HG03354 (cell line): ENCODE data around the gene FGD4.

Source experiments
- ATAC-seq: cut with Tn5 transposase; IDR thresholded peaks from one replicate; pipeline ENCODE4 v1.9.1; 2021; ENCODE audit warnings: mild to moderate bottlenecking; ENCODE audit not compliant: unreplicated experiment, poor library complexity, severe bottlenecking

Gene FGD4

DNA sequence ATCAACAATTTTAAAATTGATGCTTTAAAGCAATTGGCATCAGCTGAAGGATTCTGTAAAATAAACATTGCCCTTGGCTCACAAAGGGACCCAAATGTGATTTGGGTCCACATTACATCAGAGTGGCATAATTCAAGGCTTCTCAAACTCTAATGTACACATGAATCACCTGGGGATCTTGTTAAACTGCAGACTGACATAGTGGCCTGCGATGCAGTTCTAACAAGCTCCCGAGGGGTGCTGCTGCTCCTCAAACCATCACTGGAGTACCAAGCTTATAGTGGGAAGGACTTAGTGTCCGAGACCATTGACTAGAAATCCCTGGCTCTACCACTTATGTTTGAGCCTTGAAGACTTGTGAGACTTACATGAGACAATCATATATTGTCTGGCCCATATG, 247.9 kb downstream of the FGD4 start:
- no peak for ATAC-seq

DNA sequence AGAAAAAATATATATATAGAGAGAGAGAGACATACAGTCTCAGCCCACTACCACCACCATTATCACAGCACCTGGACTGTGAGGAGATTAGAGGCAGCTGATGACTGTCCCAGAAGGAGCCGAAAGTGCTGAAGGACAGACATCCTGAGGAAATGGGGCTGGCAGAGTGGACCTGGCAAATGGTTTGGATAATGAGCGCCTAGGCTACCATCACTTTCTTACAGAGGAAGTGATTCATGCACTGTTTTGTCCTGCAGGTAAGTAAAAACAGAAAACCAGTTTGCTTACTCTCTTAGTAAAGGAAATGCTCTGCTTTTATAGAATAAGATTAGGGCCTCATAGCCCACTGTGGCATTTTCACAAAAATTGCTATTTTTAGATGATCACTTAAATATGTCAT, 251.2 kb downstream of the FGD4 start:
- no peak for ATAC-seq

DNA sequence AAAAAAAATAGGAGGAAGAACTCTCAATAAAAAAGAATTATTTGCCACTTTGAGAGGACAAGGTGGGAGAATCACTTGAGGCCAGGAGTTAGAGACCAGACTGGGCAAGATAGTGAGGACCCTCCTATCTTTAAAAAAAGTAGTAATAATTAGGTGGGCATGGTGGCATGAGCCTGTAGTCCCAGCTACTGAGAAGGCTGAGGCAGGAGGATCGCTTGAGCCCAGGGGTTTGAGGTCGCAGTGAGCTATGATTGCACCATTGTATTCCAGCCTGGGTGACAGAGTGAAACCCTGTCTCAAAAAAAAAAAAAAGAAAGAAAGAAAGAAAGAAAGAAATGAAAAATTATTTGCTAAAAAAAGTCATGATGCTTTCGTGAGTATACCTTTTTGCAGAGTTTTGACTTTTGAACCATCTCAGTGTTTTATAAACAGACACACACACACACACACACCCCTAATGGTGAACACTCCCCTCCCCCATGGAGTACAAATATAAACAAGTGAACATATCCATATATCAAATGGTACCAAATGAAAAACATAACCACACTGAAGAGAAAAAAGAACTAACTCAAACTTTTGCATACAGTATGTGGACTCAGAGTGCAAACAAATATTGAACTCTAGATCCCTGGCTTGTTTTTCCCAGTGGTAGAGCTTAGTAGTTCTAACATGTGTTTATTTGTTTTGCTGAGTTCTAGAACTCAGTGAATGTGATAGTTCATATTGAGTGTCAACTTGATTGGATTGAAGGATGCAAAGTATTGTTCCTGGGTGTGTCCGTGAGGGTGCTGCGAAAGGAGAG, 252.0 kb downstream of the FGD4 start:
- no peak for ATAC-seq

DNA sequence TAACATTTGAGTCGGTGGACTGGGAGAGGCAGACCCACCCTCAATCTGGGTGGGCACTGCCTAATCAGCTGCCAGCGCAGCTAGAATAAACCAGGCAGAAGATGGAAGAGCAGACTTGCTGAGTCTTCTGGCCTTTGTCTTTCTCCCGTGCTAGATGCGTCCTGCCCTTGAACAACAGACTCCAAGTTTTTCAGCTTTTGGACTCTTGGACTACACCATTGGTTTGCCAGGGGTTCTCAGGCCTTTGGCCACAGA, 252.5 kb downstream of the FGD4 start:
- ATAC-seq, result no peak

DNA sequence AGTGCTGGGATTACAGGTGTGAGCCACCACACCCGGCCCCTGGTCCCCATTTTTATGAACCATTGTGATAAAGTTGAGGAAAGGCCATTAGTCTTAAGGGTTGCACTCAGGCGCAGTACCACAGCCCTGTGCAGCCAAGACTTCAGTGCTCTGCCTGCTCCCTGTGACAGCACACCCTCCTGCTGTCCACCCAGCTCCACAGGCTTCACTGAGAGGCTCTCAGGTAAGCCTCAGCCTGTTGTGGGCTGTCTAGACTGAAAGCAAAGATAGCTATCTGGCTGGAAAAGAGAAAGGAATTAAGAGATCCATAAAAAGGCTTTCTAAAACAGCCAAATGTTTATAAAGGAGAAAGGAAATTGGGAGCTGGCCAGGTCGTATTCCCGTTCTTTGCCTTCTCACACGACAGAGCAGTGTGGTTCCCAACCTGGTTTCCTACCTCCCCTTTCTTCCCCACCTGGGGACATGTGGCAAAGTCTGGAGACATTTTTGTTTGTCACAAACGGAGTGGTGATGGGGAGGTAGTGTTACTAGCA, 260.6 kb downstream of the FGD4 start:
- ATAC-seq, result no peak

DNA sequence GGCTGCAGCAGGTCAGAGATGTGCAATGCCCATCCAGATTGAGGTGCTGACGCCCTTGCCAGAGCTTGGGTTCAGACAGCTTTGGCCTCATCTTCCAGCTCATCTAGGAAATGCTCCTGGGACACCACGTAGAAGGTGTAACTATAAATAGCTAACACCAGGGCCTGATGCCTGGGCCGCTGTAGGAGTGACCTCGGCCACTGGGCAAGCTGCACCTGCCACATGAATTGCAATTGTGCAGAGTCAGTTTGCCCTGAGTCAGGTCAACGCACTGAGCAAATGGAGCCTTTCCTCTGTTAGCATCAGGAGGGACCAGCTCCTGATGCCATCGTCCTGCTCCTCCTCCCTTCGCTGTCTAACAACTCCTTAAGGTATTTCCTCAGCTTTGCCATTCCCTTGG, 262.3 kb downstream of the FGD4 start:
- ATAC-seq, result no peak

DNA sequence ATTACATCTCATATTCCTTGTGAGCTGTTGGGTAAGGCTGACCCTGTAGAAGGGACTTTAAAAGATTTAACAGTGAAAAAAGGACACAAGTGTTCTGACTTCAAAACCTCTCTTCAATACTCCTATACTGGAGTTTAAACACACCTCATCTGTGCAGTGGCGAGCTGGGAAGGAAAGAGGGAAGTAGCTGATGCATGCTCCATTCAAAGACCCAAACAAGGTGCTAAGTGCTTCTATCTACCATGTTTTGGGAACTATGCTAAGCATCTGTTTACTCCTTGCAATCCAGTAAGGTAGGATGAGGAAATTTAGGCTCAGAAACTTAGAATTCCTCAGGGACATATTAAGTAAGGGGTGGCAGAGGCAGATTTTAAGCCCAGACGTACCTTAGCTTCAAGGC, 263.3 kb downstream of the FGD4 start:
- ATAC-seq, result no peak

DNA sequence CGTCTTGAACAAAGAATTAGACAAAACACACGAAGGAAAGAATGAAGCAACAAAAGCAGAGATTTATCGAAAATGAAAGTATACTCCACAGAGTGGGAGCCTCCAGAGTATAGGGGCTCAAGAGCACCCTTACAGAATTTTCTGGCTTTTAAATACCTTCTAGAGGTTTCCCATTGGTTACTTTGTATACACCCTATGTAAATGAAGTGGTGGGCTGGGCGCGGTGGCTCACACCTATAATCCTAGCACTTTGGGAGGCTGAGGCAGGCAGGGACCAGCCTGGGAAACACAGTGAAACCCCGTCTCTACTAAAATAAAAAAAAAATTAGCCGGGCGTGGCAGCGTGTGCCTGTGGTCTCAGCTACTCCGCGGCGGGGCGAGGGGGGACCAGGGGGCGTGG, 266.7 kb downstream of the FGD4 start:
- no peak for ATAC-seq

DNA sequence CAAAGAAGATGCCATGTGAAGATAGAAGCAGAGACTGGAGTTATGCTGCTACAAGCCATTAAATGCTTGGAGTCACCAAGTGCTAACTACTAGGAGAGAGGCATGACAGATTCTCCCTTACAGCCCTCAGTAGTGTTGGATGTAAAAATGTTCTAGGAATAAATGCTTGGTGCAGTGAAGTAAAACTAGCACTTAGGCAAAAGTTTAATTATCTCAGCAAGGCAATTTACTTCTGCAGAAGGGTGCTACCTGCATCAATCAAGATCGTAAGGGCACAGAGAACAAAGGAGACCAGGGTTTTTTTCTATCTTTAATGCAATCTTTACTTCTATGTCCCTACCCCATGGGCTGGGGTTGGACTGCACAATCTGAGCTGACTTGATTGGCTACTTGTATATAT, 270.2 kb downstream of the FGD4 start:
- ATAC-seq, result no peak

DNA sequence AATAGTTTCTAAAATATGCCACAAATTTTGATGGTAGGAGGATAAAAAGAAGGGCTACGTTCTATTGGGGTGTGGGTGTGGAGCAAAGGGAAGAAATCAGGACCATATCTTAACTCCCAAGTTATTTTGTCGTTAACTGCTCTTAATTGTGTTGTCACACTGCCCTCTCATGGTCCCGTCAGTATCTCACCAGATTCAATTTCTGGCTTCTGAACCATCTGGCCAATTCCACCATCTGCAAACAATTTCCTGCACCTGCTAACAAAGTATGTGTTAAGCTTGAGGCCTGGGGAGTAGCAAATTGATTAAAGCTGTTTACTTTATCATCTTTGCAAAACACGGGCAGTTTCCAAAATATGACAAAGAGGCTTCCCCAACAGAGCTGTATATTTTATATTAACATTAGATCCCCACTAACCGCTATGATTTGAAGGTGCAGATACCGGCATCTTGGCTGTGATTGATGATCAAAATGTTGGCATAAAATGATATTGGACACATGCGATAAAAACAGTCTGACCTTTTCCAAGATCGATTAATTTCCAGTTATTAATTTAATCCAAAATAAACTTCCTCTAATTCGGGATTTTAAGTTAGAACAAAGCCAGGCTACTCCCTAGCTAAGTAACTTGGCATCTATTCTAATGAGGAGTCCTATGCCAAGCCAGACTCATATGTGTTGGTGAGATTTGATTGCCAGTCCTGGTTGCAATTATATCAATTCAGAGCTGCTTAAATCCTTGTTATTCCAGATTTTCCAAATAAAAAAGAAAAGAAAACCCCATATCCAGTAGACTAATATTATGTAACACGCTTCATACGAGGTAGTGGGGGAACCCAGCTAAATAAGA, 272.8 kb downstream of the FGD4 start:
- ATAC-seq, result no peak

DNA sequence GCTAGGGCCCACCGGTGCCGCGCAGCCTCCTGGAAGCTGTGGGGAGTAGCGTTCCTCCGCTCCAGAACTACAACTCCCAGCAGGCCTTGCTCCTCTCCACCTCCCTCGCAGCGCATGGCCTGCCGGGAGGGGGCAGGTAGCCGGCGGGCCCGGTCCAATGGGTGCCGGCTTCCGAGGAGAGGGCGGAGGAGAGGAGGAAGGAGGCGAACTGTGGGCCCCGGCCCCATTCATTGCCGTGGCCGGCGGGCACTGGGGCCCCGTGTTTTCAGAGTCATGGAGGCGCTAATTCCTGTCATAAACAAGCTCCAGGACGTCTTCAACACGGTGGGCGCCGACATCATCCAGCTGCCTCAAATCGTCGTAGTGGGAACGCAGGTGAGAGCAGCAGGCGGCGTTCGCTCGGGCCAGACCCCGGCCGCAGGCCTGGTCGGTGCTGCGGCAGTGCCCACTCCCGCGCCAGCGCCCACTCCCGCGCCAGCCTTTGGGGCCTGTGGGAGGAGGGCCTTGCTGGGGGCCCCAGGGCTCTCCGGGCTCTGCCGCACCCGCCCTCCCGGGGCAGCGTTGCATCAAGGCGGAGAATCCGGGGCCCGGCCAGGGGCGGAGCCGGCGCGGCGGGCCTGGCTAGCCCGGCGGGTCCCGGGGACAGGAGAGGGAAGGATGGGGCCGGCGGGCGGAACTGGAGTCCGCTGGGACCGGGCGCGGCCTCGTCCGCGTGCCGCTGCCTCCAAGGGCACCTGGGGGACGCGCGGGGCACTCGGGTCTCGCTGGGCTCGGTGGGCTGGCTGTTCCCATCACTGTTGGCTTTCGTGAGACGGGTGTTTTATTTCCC, 279.9 kb downstream of the FGD4 start, which contains the start of gene DNM1L:
DNM1L (plus strand) TSS at position 211 of the 829 bp plus-strand sequence; CDS start at position 274, 63 bp downstream.
- peak; percentile 97 for ATAC-seq

DNA sequence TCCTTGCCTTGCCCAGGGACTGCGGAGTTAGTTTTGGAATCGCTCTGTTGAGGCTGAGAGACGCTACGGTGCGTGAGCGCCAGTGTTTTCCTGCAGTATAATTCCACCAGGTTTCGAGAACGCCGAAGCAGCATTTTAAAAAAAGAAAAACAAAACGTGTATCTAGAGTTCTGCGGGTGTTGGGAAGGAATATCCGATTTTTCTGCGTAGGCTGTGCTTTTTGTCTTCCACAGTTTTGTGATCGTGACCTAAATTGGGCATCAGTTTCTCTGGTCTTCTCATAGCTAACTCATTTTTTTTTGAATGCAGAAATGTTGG, 280.5 kb downstream of the FGD4 start:
- no peak for ATAC-seq

DNA sequence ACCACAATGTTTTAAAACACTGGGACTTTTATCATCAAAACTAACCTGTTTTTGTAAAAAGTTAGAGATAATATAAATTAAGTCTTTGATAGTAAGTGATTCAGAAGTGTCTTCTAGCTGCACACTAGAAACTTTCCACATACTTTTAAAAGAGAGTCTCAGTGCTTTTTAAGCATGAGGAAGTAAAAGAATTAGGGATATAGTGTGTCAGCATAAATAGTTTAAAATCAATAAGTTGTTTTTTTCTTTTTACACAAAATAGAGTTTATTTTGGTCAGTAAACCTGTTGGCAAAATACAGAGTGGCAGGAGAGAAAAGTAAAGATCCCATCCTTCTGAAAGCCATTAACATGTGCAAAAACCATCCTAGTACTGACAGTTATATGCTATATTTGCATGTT, 281.4 kb downstream of the FGD4 start:
- no peak for ATAC-seq

DNA sequence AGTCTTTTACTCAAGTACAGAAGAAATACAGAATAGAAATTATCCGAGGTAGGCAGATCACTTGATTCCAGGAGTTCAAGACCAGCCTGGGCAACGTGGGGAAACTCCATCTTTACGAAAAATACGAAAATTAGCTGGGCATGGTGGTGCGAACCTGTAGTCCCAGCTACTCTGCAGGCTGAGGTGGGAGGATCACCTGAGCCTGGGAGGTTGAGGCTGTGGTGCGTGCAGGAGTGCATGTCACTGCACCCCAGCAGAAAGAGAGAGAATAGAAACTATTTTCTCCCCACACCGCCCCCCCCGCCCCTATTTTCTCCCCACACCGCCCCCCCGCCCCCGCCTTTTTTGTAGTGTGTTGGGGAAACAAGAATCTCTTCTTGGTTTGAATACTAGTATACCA, 281.9 kb downstream of the FGD4 start:
- ATAC-seq, result no peak

DNA sequence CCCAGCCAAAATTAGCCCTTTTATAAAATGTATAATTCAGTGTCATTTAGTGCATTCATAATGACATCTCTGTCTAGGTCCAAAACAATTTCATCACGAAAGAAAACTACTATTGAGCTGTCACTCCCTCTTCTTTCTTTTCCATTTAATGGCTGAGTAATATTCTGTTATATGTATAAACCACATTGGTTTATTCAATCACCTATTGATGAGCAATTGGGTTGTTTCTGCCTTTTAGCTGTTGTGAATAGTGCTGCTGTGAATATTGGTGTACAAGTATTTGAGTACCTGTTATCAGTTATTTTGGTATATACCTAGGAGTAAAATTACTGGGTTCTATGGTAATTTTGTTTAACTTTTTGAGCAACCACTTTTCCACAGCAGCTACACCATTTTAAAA, 287.0 kb downstream of the FGD4 start:
- ATAC-seq, result no peak

DNA sequence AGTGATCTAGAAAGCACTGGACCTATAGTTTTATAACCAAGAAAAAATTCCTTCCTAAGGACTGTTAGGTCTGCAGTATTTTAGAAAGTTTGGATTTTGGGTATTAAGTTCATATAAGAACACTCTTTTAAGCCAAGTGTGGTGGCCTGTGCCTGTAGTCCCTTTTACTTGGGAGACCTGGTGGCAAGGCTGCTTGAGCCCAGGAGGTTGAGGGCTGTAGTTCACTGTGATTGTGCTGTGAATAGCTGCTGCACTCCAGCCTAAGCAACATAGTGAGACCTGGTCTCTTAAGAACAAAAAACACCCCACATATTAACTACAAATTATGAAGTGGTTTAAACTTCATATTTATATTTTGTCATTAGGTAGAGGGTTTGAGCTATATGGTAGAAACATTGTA, 289.4 kb downstream of the FGD4 start:
- no peak for ATAC-seq

DNA sequence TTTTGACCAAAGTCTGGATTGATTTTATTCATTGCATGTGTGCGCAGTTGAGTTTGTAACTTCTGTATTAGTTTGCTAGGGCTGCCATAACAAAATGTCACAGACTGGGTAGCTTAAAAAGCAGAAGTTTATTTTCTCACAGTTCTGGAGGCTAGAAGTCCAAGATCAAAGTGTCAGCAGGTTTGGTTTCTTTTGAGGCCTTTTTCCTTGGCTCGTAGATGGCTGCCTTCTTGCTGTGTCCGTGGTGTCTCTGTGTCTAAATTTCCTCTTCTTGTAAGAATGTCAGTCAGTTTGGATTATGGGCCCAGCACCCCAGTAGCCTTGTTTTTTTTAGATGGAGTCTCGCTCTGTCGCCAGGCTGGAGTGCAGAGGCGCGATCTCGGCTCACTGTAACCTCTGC, 291.6 kb downstream of the FGD4 start:
- ATAC-seq, result no peak

DNA sequence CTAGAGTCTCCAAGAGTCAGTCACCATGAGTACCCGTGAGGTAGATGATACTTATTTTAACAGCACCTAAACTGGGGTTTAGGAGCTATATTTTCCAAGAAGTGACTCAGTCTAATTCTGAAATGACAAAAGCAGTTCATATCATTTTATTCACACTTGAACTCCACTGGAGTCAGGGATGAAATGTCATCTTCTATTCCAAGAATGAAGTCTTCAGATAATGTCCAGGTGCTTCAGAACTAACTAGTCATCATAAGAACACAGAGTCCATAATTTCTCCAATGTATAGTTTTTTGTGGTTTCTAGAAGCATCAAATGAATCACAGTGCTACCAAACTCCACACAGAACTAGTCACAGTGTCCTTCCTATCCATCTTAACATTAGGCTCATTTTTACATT, 293.0 kb downstream of the FGD4 start:
- ATAC-seq, result no peak

DNA sequence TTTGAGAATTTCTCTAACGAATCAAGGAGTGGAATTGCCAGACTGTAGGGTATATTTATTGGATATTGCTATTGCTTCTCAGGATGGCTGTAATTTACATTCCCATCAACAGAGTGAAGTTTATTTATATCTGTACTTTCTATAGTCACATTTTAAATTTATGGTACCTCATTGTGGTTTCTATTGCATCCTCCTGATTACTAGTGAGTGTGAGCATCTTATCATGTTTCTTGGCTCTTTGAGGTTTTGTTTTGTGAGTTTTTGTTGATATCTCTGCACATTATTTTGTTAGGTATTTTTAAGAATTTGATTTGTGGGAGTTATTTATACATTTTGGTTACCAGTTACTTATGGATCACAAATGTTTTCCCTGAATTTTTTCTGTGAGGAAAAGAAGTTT, 293.7 kb downstream of the FGD4 start:
- no peak for ATAC-seq
